Panc1 (cell line): ENCODE data around the gene SNORC.

Source experiments
- POLR2AphosphoS5 ChIP-seq: IDR thresholded peaks from 2 replicates; pipeline ENCODE4 v1.6.1; 2012; ENCODE audit warnings: mild to moderate bottlenecking, low read depth, low read length, moderate library complexity
- TCF7L2 ChIP-seq: IDR thresholded peaks from 2 replicates; pipeline ENCODE4 v1.6.1; 2011; ENCODE audit warnings: mild to moderate bottlenecking, low read depth, low read length, inconsistent platforms
- TF ChIP-seq, protein P1 (sequence below): fragments of 450-650 bp; IDR thresholded peaks from 2 replicates; pipeline ENCODE4 v1.5.1; 2017; ENCODE audit warnings: mild to moderate bottlenecking
- TF ChIP-seq, protein P2 (sequence below), 2 experiments: IDR thresholded peaks; 2 replicates each; pipeline ENCODE4 v1.6.1; 2011 to 2012; ENCODE audit warnings: low read depth in 2 of 2, control low read depth in 1 of 2, low read length in 1 of 2, mild to moderate bottlenecking in 1 of 2, moderate library complexity in 1 of 2; ENCODE audit not compliant: insufficient read depth in 1 of 2

DNA sequence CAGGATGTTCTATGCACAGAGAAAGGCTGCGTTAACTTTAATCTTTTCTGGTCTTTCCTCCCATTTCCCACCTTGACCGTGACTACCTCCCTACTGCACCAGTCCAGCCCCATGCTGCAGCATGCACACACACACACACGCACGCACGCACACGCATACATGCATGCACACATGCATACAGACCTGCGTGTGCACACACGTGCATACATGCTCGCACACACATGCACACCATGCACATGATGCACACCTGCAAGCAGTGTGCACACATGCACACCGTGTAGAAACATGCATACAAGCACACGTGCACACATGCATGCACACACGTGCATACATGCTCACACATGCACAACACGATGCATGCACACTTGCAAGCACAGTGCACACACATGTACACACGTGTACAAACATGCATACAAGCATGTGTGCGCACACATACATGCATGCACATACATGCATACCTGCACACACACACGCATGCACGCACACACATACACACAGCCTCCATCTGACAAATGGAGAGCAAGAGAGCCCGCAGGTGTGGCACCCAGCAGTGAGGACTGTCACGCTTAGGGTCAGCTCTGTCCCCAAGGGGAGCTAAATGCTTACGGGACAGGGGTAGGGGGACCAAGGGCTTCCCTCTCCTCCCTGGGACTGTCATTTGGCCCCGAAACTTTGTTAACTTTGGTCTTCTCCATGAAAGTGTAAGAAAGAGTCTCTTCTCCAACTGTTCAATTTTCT, 18.2 kb downstream of the SNORC start:
- TF ChIP-seq, protein P1, sequence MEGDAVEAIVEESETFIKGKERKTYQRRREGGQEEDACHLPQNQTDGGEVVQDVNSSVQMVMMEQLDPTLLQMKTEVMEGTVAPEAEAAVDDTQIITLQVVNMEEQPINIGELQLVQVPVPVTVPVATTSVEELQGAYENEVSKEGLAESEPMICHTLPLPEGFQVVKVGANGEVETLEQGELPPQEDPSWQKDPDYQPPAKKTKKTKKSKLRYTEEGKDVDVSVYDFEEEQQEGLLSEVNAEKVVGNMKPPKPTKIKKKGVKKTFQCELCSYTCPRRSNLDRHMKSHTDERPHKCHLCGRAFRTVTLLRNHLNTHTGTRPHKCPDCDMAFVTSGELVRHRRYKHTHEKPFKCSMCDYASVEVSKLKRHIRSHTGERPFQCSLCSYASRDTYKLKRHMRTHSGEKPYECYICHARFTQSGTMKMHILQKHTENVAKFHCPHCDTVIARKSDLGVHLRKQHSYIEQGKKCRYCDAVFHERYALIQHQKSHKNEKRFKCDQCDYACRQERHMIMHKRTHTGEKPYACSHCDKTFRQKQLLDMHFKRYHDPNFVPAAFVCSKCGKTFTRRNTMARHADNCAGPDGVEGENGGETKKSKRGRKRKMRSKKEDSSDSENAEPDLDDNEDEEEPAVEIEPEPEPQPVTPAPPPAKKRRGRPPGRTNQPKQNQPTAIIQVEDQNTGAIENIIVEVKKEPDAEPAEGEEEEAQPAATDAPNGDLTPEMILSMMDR, result no peak
- TF ChIP-seq POLR2AphosphoS5 (no peak), TCF7L2 (no peak)
- TF ChIP-seq, protein P2, sequence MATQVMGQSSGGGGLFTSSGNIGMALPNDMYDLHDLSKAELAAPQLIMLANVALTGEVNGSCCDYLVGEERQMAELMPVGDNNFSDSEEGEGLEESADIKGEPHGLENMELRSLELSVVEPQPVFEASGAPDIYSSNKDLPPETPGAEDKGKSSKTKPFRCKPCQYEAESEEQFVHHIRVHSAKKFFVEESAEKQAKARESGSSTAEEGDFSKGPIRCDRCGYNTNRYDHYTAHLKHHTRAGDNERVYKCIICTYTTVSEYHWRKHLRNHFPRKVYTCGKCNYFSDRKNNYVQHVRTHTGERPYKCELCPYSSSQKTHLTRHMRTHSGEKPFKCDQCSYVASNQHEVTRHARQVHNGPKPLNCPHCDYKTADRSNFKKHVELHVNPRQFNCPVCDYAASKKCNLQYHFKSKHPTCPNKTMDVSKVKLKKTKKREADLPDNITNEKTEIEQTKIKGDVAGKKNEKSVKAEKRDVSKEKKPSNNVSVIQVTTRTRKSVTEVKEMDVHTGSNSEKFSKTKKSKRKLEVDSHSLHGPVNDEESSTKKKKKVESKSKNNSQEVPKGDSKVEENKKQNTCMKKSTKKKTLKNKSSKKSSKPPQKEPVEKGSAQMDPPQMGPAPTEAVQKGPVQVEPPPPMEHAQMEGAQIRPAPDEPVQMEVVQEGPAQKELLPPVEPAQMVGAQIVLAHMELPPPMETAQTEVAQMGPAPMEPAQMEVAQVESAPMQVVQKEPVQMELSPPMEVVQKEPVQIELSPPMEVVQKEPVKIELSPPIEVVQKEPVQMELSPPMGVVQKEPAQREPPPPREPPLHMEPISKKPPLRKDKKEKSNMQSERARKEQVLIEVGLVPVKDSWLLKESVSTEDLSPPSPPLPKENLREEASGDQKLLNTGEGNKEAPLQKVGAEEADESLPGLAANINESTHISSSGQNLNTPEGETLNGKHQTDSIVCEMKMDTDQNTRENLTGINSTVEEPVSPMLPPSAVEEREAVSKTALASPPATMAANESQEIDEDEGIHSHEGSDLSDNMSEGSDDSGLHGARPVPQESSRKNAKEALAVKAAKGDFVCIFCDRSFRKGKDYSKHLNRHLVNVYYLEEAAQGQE (IDR thresholded peaks at IDR 0.05; ENCODE audit: insufficient read depth in 1 of 2, low read depth in 2 of 2, low read length in 1 of 2), result no peak
